Activated naive CD4-positive, alpha-beta T cell treated with anti-CD3 and anti-CD28 coated beads, Interleukin-2, amount 10 ng/mL, durations not matched to agents 7 days and 5 days (primary cell): ENCODE measurements around the gene RACGAP1.

Experiments used
- CTCF ChIA-PET: fragments of 350-600 bp; sonication (Branson Sonifier 250); formaldehyde crosslinking; loops from one replicate; lab custom pipeline; 2021; ENCODE audit warnings: antibody characterized with exemption; lab: Charles Lee
- DNase-seq: peaks from one replicate; pipeline ENCODE4 v3.0.0-alpha.2; 2020
- H3K27ac Mint-ChIP-seq: one replicate; pipeline ENCODE4 v1.8.0; 2021; ENCODE audit warnings: mild to moderate bottlenecking, moderate library complexity, mixed read lengths
- H3K27me3 Mint-ChIP-seq: one replicate; pipeline ENCODE4 v1.8.0; 2021; ENCODE audit warnings: mild to moderate bottlenecking, mixed read lengths
- H3K36me3 Mint-ChIP-seq: one replicate; pipeline ENCODE4 v1.8.0; 2021; ENCODE audit warnings: mixed read lengths
- H3K4me1 Mint-ChIP-seq: one replicate; pipeline ENCODE4 v1.8.0; 2021; ENCODE audit warnings: mixed read lengths
- H3K4me3 Mint-ChIP-seq: one replicate; pipeline ENCODE4 v1.8.0; 2021; ENCODE audit warnings: mild to moderate bottlenecking, moderate library complexity, mixed read lengths
- H3K9me3 Mint-ChIP-seq: one replicate; pipeline ENCODE4 v1.8.0; 2021; ENCODE audit warnings: mixed read lengths

The RACGAP1 gene

GRCh38 chr12:49972129-49972528 lies 53.2 kb downstream of the RACGAP1 start:
- Mint-ChIP-seq H3K36me3 (no peaks in the 10 kb centered on the region), H3K4me1 (peaks cover 2% of the 10 kb centered on the region), H3K27ac (no peak overlapping the region), H3K9me3 (no peaks in the 10 kb centered on the region), H3K4me3 (no peak overlapping the region), H3K27me3 (peaks cover 4% of the 10 kb centered on the region)
- CTCF ChIA-PET, result no interaction called here
- DNase-seq, result no peak

DNA sequence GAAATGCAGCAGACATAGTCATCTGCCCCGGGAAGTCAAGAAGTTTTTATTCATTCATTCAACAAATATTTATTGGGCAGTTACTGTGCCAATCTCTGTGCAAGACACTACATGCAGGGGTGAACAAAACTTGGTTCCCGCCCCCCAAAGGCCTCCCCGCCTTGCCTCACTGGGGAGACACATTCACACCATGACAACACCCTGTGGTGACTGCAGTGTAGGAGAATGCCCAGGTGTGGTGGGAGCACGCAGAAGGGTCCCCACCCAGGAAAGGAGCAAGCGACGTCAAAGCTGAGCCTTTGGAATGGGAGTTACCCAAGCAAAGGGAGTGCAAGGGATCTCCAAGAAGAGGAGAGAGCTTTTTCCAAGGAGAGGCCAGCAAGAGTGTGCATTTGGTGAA lies 54.2 kb downstream of the RACGAP1 start:
- Mint-ChIP-seq H3K27me3 (peaks cover 4% of the 10 kb centered on the region), H3K27ac (no peak overlapping the region), H3K4me1 (peaks cover 4% of the 10 kb centered on the region), H3K9me3 (no peaks in the 10 kb centered on the region), H3K4me3 (no peak overlapping the region), H3K36me3 (no peaks in the 10 kb centered on the region)
- CTCF ChIA-PET, result interaction anchor here (1.1 kb wide), 1 partner anchor 84 kb away, joined by 3 read pairs; no protein-coding TSS in a partner anchor
- DNase-seq, result no peak

- no peaks in the 10 kb centered on the region for H3K36me3 Mint-ChIP-seq
- no peak for DNase-seq
- peaks cover 4% of the 10 kb centered on the region for H3K4me1 Mint-ChIP-seq
- CTCF ChIA-PET, result interaction anchor here (1.1 kb wide), 1 partner anchor 84 kb away, joined by 3 read pairs; no protein-coding TSS in a partner anchor
- H3K27me3 Mint-ChIP-seq, result peaks cover 4% of the 10 kb centered on the region
- H3K4me3 Mint-ChIP-seq, result no peak overlapping the region
- H3K9me3 Mint-ChIP-seq, result no peaks in the 10 kb centered on the region
- no peak overlapping the region for H3K27ac Mint-ChIP-seq
Observed at GRCh38 chr12:49970658-49971057, 54.6 kb downstream of the RACGAP1 start.

- CTCF ChIA-PET, result interaction anchor here (0.6 to 5.3 kb wide), 6 partner anchors 11 to 193 kb away, joined by 3 to 115 read pairs (median 34); no protein-coding TSS in a partner anchor
- no peak for DNase-seq
- Mint-ChIP-seq H3K27me3 (peaks cover 4% of the 10 kb centered on the region), H3K4me1 (peaks cover 4% of the 10 kb centered on the region), H3K27ac (no peak overlapping the region), H3K4me3 (no peak overlapping the region), H3K9me3 (no peaks in the 10 kb centered on the region), H3K36me3 (no peaks in the 10 kb centered on the region)
Observed at GRCh38 chr12:49969651-49970429, 55.5 kb downstream of the RACGAP1 start.

GRCh38 chr12:49969027-49969426 lies 56.3 kb downstream of the RACGAP1 start:
- CTCF ChIA-PET, result interaction anchor here (0.6 to 5.5 kb wide), 10 partner anchors 12 to 192 kb away, joined by 3 to 115 read pairs (median 20); no protein-coding TSS in a partner anchor
- peaks cover 3% of the 10 kb centered on the region for H3K27me3 Mint-ChIP-seq
- no peaks in the 10 kb centered on the region for H3K9me3 Mint-ChIP-seq
- no peak overlapping the region for H3K27ac Mint-ChIP-seq
- DNase-seq, result no peak
- no peak overlapping the region for H3K4me3 Mint-ChIP-seq
- peaks cover 4% of the 10 kb centered on the region for H3K4me1 Mint-ChIP-seq
- no peaks in the 10 kb centered on the region for H3K36me3 Mint-ChIP-seq

DNA sequence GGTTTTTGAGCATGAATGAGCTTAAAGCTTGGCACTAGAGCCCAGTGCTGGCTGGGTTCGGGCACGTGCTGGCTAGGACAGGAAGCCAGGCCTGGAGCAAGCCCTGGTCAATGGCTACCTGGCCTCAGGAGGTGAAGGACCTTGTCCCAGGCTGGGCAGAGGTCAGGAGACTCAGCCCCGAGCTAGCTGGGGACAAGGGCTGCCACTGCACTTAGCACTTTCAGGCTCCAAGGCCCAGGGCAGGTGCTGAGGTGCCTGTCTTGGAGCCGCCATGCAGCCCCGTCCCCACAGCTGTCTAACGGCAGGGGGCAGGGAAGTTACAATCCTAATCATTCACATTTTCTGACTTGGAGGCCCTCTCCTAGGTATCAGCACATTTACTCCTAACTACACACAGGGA lies 56.8 kb downstream of the RACGAP1 start:
- Mint-ChIP-seq H3K27me3 (no peaks in the 10 kb centered on the region), H3K4me1 (peaks cover 4% of the 10 kb centered on the region), H3K9me3 (no peaks in the 10 kb centered on the region), H3K27ac (no peak overlapping the region), H3K36me3 (no peaks in the 10 kb centered on the region), H3K4me3 (no peak overlapping the region)
- no peak for DNase-seq
- CTCF ChIA-PET, result interaction anchor here (0.8 to 5.5 kb wide), 16 partner anchors 8 to 140 kb away, joined by 3 to 115 read pairs (median 15); partner anchors contain the start of genes GPD1 and SMARCD1

- Mint-ChIP-seq H3K27me3 (no peaks in the 10 kb centered on the region), H3K4me3 (peak overlapping the region; percentile 16), H3K4me1 (peaks cover 4% of the 10 kb centered on the region), H3K9me3 (no peaks in the 10 kb centered on the region), H3K36me3 (no peaks in the 10 kb centered on the region), H3K27ac (no peak overlapping the region)
- CTCF ChIA-PET, result interaction anchor here (0.5 to 5.5 kb wide), 37 partner anchors 9 to 323 kb away, joined by 3 to 115 read pairs (median 5); partner anchors contain the start of genes GPD1 and SMARCD1
- no peak for DNase-seq
Observed at GRCh38 chr12:49967777-49968250, 57.5 kb downstream of the RACGAP1 start.

GRCh38 chr12:49967042-49967776 lies 58.1 kb downstream of the RACGAP1 start:
- H3K4me1 Mint-ChIP-seq, result peaks cover 4% of the 10 kb centered on the region
- H3K27me3 Mint-ChIP-seq, result no peaks in the 10 kb centered on the region
- peak; percentile 95 for DNase-seq
- no peaks in the 10 kb centered on the region for H3K9me3 Mint-ChIP-seq
- CTCF ChIA-PET, result interaction anchor here (0.5 to 5.5 kb wide), 49 partner anchors 9 to 438 kb away, joined by 3 to 115 read pairs (median 4); partner anchors contain the start of genes GPD1 and SMARCD1
- H3K4me3 Mint-ChIP-seq, result peak overlapping the region; percentile 47
- no peak overlapping the region for H3K27ac Mint-ChIP-seq
- H3K36me3 Mint-ChIP-seq, result no peaks in the 10 kb centered on the region

DNA sequence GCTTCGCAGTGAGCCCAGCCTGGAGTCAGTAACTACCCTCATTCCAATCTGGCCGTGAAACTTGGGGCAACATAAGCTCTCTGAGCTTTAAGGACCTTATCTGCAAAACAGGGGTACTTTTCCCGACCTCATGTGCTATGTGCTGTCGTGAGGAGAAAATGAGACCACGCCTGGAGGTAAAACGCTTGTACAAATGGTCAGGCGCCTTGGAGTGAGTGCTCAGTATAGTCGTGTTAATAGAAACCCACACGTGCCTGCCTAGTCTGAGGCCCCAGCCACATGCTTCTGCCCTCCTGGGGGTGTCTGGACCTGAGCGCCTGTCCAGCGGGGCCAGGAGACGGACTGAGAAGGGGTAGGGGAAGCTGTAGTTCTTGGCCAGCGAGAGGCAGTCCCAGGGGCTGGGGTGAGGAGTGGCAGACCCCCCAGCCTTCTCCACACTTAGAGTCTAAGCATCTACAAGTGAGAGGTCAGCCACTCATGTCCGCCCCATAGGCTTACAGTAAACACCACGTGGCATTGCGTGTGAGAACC lies 58.7 kb downstream of the RACGAP1 start:
- H3K36me3 Mint-ChIP-seq, result no peaks in the 10 kb centered on the region
- DNase-seq, result no peak
- no peaks in the 10 kb centered on the region for H3K9me3 Mint-ChIP-seq
- CTCF ChIA-PET, result interaction anchor here (0.9 to 5.5 kb wide), 32 partner anchors 9 to 234 kb away, joined by 3 to 115 read pairs (median 6); no protein-coding TSS in a partner anchor
- no peaks in the 10 kb centered on the region for H3K27me3 Mint-ChIP-seq
- no peak overlapping the region for H3K27ac Mint-ChIP-seq
- no peak overlapping the region for H3K4me3 Mint-ChIP-seq
- peaks cover 4% of the 10 kb centered on the region for H3K4me1 Mint-ChIP-seq

DNA sequence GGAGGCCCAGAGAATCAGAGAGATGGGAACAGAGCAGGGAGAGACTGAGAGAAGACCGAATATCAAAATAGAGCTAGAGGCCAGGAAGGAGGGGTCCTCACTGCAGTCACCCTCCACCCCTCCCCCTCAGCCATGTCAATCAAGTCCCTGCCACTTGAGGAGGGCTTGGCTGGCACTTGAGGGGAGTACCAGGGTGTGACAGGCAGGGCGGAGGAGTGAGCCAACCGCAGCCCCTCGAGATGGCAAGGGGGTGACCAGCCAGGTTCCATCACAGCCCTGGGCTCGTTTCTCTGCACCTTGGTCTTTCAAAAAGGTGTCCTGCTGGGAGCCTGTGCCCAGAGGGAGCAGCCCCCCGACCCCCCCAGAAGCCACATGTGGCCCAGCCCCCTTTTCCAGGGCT lies 59.5 kb downstream of the RACGAP1 start:
- Mint-ChIP-seq H3K4me1 (peaks cover 4% of the 10 kb centered on the region), H3K36me3 (no peaks in the 10 kb centered on the region), H3K4me3 (no peak overlapping the region), H3K27ac (no peak overlapping the region), H3K27me3 (peaks cover 7% of the 10 kb centered on the region), H3K9me3 (no peaks in the 10 kb centered on the region)
- CTCF ChIA-PET, result interaction anchor here (1.1 to 5.5 kb wide), 16 partner anchors 9 to 118 kb away, joined by 3 to 115 read pairs (median 7); no protein-coding TSS in a partner anchor
- no peak for DNase-seq

GRCh38 chr12:49964849-49965624 lies 60.3 kb downstream of the RACGAP1 start:
- Mint-ChIP-seq H3K9me3 (no peaks in the 10 kb centered on the region), H3K4me1 (peaks cover 11% of the 10 kb centered on the region), H3K27me3 (peaks cover 15% of the 10 kb centered on the region), H3K36me3 (peaks cover 3% of the 10 kb centered on the region), H3K4me3 (no peak overlapping the region), H3K27ac (no peak overlapping the region)
- no peak for DNase-seq
- CTCF ChIA-PET, result interaction anchor here (0.5 to 5.5 kb wide), 6 partner anchors 16 to 184 kb away, joined by 3 to 115 read pairs (median 6); no protein-coding TSS in a partner anchor

GRCh38 chr12:49963976-49964815 lies 61.1 kb downstream of the RACGAP1 start:
- DNase-seq, result no peak
- Mint-ChIP-seq H3K4me3 (no peak overlapping the region), H3K36me3 (peaks cover 3% of the 10 kb centered on the region), H3K9me3 (no peaks in the 10 kb centered on the region), H3K27ac (no peak overlapping the region), H3K4me1 (peaks cover 11% of the 10 kb centered on the region), H3K27me3 (peaks cover 23% of the 10 kb centered on the region)
- CTCF ChIA-PET, result interaction anchor here (0.6 to 5.5 kb wide), 5 partner anchors 18 to 176 kb away, joined by 3 to 58 read pairs (median 7); no protein-coding TSS in a partner anchor
